ENCODE data around the gene FHIT.

FHIT gene

GRCh38 chr3:60175680-60176079 lies 1075.6 kb downstream of the FHIT start:
- TF ChIP-seq TAF1 (IDR thresholded peaks at IDR 0.05; ENCODE audit: borderline replicate concordance, insufficient read depth, low read length) (no peak), SIN3A (IDR thresholded peaks at IDR 0.05; ENCODE audit: borderline replicate concordance, insufficient read depth, low read length) (no peak), POLR2AphosphoS5 (IDR thresholded peaks at IDR 0.05; ENCODE audit: low read depth, low read length) (no peak), REST (IDR thresholded peaks at IDR 0.05; ENCODE audit: insufficient read depth in 1 of 2, low read depth in 2 of 2, low read length in 2 of 2) (no peak)

- TF ChIP-seq POLR2AphosphoS5 (IDR thresholded peaks at IDR 0.05; ENCODE audit: low read depth, low read length), result no peak
- no peak for TF ChIP-seq FOXP2 (optimal IDR thresholded peaks at IDR 0.05; ENCODE audit: borderline replicate concordance, extremely low read depth, extremely low read length, insufficient read depth)
- no peak for TF ChIP-seq SIN3A (IDR thresholded peaks at IDR 0.05; ENCODE audit: borderline replicate concordance, insufficient read depth, low read length)
- TF ChIP-seq REST (IDR thresholded peaks at IDR 0.05; ENCODE audit: insufficient read depth in 1 of 2, low read depth in 2 of 2, low read length in 2 of 2), result no peak
- no peak for TF ChIP-seq TAF1 (IDR thresholded peaks at IDR 0.05; ENCODE audit: borderline replicate concordance, insufficient read depth, low read length)
Measured at GRCh38 chr3:60169755-60170154, 1081.5 kb downstream of the FHIT start.

GRCh38 chr3:60167186-60167585 lies 1084.1 kb downstream of the FHIT start:
- TF ChIP-seq TAF1 (IDR thresholded peaks at IDR 0.05; ENCODE audit: borderline replicate concordance, insufficient read depth, low read length), result no peak
- TF ChIP-seq FOXP2 (optimal IDR thresholded peaks at IDR 0.05; ENCODE audit: borderline replicate concordance, extremely low read depth, extremely low read length, insufficient read depth), result no peak
- no peak for TF ChIP-seq REST (IDR thresholded peaks at IDR 0.05; ENCODE audit: insufficient read depth in 1 of 2, low read depth in 2 of 2, low read length in 2 of 2)
- TF ChIP-seq POLR2AphosphoS5 (IDR thresholded peaks at IDR 0.05; ENCODE audit: low read depth, low read length), result no peak
- TF ChIP-seq SIN3A (IDR thresholded peaks at IDR 0.05; ENCODE audit: borderline replicate concordance, insufficient read depth, low read length), result no peak

GRCh38 chr3:60160822-60161748 lies 1090.2 kb downstream of the FHIT start:
- TF ChIP-seq POLR2AphosphoS5 (IDR thresholded peaks at IDR 0.05; ENCODE audit: low read depth, low read length), result no peak
- no peak for TF ChIP-seq FOXP2 (optimal IDR thresholded peaks at IDR 0.05; ENCODE audit: borderline replicate concordance, extremely low read depth, extremely low read length, insufficient read depth)
- TF ChIP-seq SIN3A (IDR thresholded peaks at IDR 0.05; ENCODE audit: borderline replicate concordance, insufficient read depth, low read length), result no peak
- no peak for TF ChIP-seq REST (IDR thresholded peaks at IDR 0.05; ENCODE audit: insufficient read depth in 1 of 2, low read depth in 2 of 2, low read length in 2 of 2)
- no peak for TF ChIP-seq TAF1 (IDR thresholded peaks at IDR 0.05; ENCODE audit: borderline replicate concordance, insufficient read depth, low read length)
